Body of pancreas (tissue), 4 donors: ENCODE measurements around the gene UBTF. TPM values are rescaled to one million over a fixed set of nuclear protein-coding genes. Genes with fewer than 3 reads are reported as not detected.

ENCODE experiments used
- ATAC-seq: fragments of 150-250 bp; one replicate; pipeline ENCODE4 v1.9.1; 2016
- DNase-seq, 4 donors: peaks; one replicate each; pipeline ENCODE4 v3.0.0-alpha.2; 2019
- H3K27ac ChIP-seq, 4 donors: fragments of 200-600 bp; sonication (generic); 1 replicate in 3 of 4; 2 replicates in 1 of 4; pipeline versions ENCODE4 v1.5.1 to v1.6.1; 2016 to 2019; ENCODE audit warnings: mild to moderate bottlenecking in 1 of 4, mixed read lengths in 1 of 4, moderate library complexity in 1 of 4
- H3K27me3 ChIP-seq, 2 donors: fragments of 200-600 bp; sonication (generic); one replicate each; pipeline ENCODE4 v1.6.0; 2016; ENCODE audit warnings: mild to moderate bottlenecking in 1 of 2
- H3K36me3 ChIP-seq, 2 donors: fragments of 200-600 bp; sonication (generic); replicated peaks in 1 of 2; 2 replicates each; pipeline ENCODE4 v1.5.1; 2016; ENCODE audit warnings: low read depth in 2 of 2; ENCODE audit not compliant: insufficient read depth in 1 of 2
- H3K4me1 ChIP-seq: fragments of 200-600 bp; sonication (generic); one replicate; pipeline ENCODE4 v1.6.0; 2016
- H3K4me3 ChIP-seq, 2 donors: fragments of 200-600 bp; sonication (generic); 1 replicate in 1 of 2; 2 replicates in 1 of 2; pipeline ENCODE4 v1.5.1; 2016 to 2019
- H3K9me3 ChIP-seq, 3 donors: fragments of 200-600 bp; sonication (generic); 1 replicate in 2 of 3; 2 replicates in 1 of 3; pipeline ENCODE4 v1.5.1; 2016
- CTCF ChIP-seq, 7 experiments: fragments of 450-650 bp in 4 of 7; fragments of 200-600 bp in 3 of 7; sonication (generic) in 3 of 7; IDR thresholded peaks; one replicate each; pipeline ENCODE4 v1.5.1; 2016 to 2019; ENCODE audit warnings: antibody characterized with exemption in 7 of 7
- POLR2A ChIP-seq, 3 donors: fragments of 450-650 bp; IDR thresholded peaks; one replicate each; pipeline ENCODE4 v1.6.1; 2016; ENCODE audit warnings: antibody characterized with exemption in 3 of 3, mild to moderate bottlenecking in 2 of 3
- WGBS, 2 donors: methylation state at CpG; one replicate each; pipeline ENCODE4 v1.1.5; 2017; 5-methylcytosine and 5-hydroxymethylcytosine counted together
- intact Hi-C: fragments of 100-400 bp; cut with DNase I; formaldehyde crosslinking; loops from one replicate; pipeline ENCODE4 v1.15.1; 2023
- total RNA-seq, 2 donors: library from RNA; depleted of rRNA; stranded (reverse); fragments of >200 nt; gene quantifications; one replicate each; pipeline ENCODE4 v1.1.0, GENCODE V29; 2016

Gene UBTF
- 10 to 100 TPM; 43.8 to 73.8 TPM for total RNA-seq

- peak; percentile 21 for ATAC-seq
- peak; percentile 71 to 76 (median 74) for DNase-seq
- peak in 2 of 7 experiments; percentile 22 to 30 for TF ChIP-seq CTCF (IDR thresholded peaks at IDR 0.05)
- TF ChIP-seq POLR2A (IDR thresholded peaks at IDR 0.05): no peak
Measured at GRCh38 chr17:44219616-44220212, at the start of gene UBTF. Gene UBTF (minus strand): TSS chr17:44219675. CDS start chr17:44218229, 1,446 bp downstream.

GRCh38 chr17:44268709-44269534 is 49.4 kb upstream of the UBTF start:
- TF ChIP-seq CTCF (IDR thresholded peaks at IDR 0.05) (no peak), POLR2A (IDR thresholded peaks at IDR 0.05) (no peak)
- no peaks in the 10 kb centered on the region for H3K36me3 ChIP-seq
- H3K27me3 ChIP-seq: no peaks in the 10 kb centered on the region
- H3K27ac ChIP-seq: no peak overlapping the region
- H3K4me1 ChIP-seq: peaks cover 4% of the 10 kb centered on the region
- H3K4me3 ChIP-seq: no peak overlapping the region
- no peaks in the 10 kb centered on the region for H3K9me3 ChIP-seq
- intact Hi-C loops: no loop called here
- DNase-seq (no peak), ATAC-seq (no peak)
- WGBS, 2 donors: 61 to 68% methylated on average over 10 to 11 of the region's 11 CpGs

More at GRCh38 chr17:44219616-44220212, at the start of gene UBTF:
- intact Hi-C loops: loop anchor here (5.0 kb wide), 1 partner anchor 103 kb away; the partner anchor contains the start of gene SLC25A39
- peaks cover 45% of the 10 kb centered on the region for H3K4me1 ChIP-seq
- no peaks in the 10 kb centered on the region for H3K27me3 ChIP-seq
- peak within 1 kb of the TSS; percentile 94 to 99 (median 99) for H3K27ac ChIP-seq
- peak within 1 kb of the TSS; percentile 55 to 76 for H3K4me3 ChIP-seq
- H3K9me3 ChIP-seq: no peaks in the 10 kb centered on the region
- WGBS, 2 donors: 0% methylated on average over 26 of the region's 76 CpGs; no CpG with 5 or more reads in 1 of the 2 donors
- peaks cover 9 to 19% of the 10 kb centered on the region in 2 donors for H3K36me3 ChIP-seq

- peaks cover 4% of the 10 kb centered on the region for H3K4me1 ChIP-seq
- WGBS, 2 donors: 75 to 79% methylated on average over 4 to 14 of the region's 14 CpGs
- intact Hi-C loops: no loop called here
- H3K4me3 ChIP-seq: no peak within 1 kb of the TSS
- H3K27ac ChIP-seq: no peak within 1 kb of the TSS
- H3K9me3 ChIP-seq: no peaks in the 10 kb centered on the region
- no peaks in the 10 kb centered on the region for H3K27me3 ChIP-seq
- ATAC-seq (no peak), DNase-seq (no peak)
- no peaks in the 10 kb centered on the region for H3K36me3 ChIP-seq
- TF ChIP-seq CTCF (IDR thresholded peaks at IDR 0.05): no peak
- TF ChIP-seq POLR2A (IDR thresholded peaks at IDR 0.05): no peak
Measured at GRCh38 chr17:44267818-44268490, 48.5 kb upstream of the UBTF start, which contains the start of gene SLC4A1. Gene SLC4A1 (minus strand): TSS chr17:44268135. CDS start chr17:44262866, 5,269 bp downstream.

GRCh38 chr17:44267165-44267455 is 47.6 kb upstream of the UBTF start:
- Histone ChIP-seq H3K36me3 (no peaks in the 10 kb centered on the region), H3K9me3 (no peaks in the 10 kb centered on the region), H3K4me1 (peaks cover 4% of the 10 kb centered on the region), H3K27ac (no peak overlapping the region), H3K4me3 (no peak overlapping the region), H3K27me3 (no peaks in the 10 kb centered on the region)
- intact Hi-C loops: no loop called here
- TF ChIP-seq POLR2A (IDR thresholded peaks at IDR 0.05) (no peak), CTCF (IDR thresholded peaks at IDR 0.05) (no peak)
- no peak for ATAC-seq
- DNase-seq: no peak
- WGBS, 2 donors: 90 to 94% methylated on average over 5 of the region's 5 CpGs
